Astrocyte (in vitro differentiated cells and primary cell): Measurements from ENCODE around the gene FCN1.

Source experiments
- EZH2 ChIP-seq: IDR thresholded peaks from 2 replicates; pipeline ENCODE4 v1.6.1; 2012; ENCODE audit warnings: mild to moderate bottlenecking, low read length, inconsistent platforms; ENCODE audit not compliant: insufficient read depth
- TF ChIP-seq, protein P1 (sequence below): IDR thresholded peaks from 2 replicates; pipeline ENCODE4 v1.5.1; 2011; ENCODE audit warnings: low read depth, mild to moderate bottlenecking, inconsistent platforms, low read length, moderate library complexity; ENCODE audit not compliant: insufficient read depth

DNA sequence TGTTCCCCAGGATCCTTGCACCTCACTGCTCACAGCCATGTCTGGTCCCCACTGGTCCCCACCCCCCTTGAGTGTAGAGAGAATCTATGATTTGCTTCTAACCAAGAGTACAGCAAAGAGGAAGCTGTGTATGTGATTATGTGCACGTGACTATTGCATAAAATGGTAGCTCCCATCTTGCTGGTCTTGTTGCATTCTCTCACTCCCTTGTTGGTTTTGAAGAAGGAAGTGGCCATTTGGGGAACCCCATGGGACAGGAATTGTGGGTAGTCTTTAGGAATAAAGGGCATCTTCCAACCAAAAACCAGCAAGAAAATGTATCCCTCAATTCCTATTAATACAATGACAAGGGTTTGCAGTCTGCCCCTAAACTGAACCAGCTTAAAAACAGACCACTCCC, 42.3 kb downstream of the FCN1 start:
- TF ChIP-seq, protein P1, sequence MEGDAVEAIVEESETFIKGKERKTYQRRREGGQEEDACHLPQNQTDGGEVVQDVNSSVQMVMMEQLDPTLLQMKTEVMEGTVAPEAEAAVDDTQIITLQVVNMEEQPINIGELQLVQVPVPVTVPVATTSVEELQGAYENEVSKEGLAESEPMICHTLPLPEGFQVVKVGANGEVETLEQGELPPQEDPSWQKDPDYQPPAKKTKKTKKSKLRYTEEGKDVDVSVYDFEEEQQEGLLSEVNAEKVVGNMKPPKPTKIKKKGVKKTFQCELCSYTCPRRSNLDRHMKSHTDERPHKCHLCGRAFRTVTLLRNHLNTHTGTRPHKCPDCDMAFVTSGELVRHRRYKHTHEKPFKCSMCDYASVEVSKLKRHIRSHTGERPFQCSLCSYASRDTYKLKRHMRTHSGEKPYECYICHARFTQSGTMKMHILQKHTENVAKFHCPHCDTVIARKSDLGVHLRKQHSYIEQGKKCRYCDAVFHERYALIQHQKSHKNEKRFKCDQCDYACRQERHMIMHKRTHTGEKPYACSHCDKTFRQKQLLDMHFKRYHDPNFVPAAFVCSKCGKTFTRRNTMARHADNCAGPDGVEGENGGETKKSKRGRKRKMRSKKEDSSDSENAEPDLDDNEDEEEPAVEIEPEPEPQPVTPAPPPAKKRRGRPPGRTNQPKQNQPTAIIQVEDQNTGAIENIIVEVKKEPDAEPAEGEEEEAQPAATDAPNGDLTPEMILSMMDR, result no peak
- no peak for TF ChIP-seq EZH2
